GM10266 (cell line): ENCODE data around the gene STAT6.

ENCODE experiments used
- DNase-seq: peaks from one replicate; pipeline ENCODE4 v3.0.0; 2012; ENCODE audit errors: extremely low spot score
- CTCF ChIP-seq: IDR thresholded peaks from 2 replicates; pipeline ENCODE4 v1.5.1; 2012; ENCODE audit warnings: mild to moderate bottlenecking, low read depth; ENCODE audit not compliant: control insufficient read depth, insufficient read depth; ENCODE audit errors: missing control alignments

The STAT6 gene

DNA sequence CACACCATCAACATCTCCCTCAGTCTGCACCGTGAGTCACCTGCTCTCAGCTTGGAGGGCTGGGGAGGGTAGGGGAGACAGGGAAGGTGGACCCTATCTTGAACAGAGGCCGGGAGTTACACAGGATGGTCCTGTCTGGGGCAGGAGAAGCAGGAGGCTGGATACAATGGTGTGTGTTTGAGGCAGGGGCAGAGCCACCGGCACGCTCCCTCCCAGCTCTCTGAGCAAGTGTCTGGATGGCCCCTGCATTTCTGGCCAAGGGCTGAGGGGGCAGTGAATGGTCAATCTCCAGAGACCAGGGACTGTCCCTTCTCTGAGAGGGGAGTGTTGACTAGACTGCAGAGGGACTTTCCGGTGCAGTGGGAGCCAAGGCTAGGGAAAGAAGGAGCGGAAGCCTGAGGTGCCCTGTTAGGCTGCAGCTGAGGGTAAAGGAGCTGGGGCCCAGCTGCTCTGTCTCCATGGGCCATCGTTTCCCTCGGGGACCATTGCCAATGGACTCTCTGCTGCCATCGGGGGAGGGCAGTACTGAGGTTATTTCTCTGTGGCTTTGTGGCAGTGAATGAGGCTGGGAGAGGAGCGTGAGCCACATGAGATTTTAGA, 34.4 kb upstream of the STAT6 start:
- DNase-seq: no peak

DNA sequence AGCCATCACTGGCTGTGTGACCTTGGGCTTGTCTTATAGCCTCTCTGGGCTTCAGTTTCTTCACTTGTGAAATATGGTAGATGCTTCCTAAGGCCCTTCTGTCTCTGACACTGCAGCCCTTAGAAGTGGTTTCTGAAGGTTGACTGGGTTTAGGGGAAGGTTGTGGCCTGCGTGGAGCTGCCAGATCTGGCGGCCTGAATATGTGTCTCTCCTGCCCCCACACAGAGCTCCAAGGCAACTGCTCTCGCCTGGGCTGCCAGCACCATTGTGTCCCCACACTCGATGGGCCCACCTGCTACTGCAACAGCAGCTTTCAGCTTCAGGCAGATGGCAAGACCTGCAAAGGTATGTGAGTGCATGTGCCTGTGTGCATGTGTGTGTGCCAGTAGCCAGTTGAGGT, 32.3 kb upstream of the STAT6 start:
- no peak for DNase-seq
- TF ChIP-seq CTCF: no peak

More for the DNA sequence above, 34.4 kb upstream of the STAT6 start:
- no peak for TF ChIP-seq CTCF

DNA sequence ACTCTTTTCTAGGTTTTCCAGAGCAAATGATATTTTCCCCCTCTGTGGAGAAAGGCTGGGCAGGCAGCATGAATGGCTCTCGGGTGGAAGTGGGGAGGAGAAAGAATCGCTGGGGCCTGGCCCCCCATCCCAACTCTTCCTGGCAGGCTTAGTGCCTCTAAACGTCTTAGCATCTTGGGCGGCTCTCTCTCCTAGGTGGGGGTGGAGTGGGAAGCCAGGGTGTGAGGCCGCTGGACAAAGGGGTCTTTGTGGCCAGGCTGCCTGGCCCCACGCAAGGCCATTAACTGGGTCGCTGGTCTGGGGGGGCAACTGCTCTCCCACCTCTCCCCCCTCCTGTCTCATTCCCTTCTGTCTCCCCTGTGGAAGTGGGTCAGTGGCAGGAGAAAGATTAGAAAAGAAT, 31.6 kb upstream of the STAT6 start:
- no peak for DNase-seq
- no peak for TF ChIP-seq CTCF

GRCh38 chr12:57142121-57142520, 31.0 kb upstream of the STAT6 start:
- no peak for DNase-seq
- no peak for TF ChIP-seq CTCF

- no peak for DNase-seq
- TF ChIP-seq CTCF: no peak
Measured at GRCh38 chr12:57141249-57141648, 30.1 kb upstream of the STAT6 start.

GRCh38 chr12:57139796-57140649, 28.9 kb upstream of the STAT6 start:
- no peak for TF ChIP-seq CTCF
- no peak for DNase-seq

GRCh38 chr12:57138526-57139272, 27.5 kb upstream of the STAT6 start:
- DNase-seq: no peak

More at GRCh38 chr12:57138526-57139272, 27.5 kb upstream of the STAT6 start:
- TF ChIP-seq CTCF: no peak
